ENCODE data around the gene RPP25. TPM values are rescaled to one million over a fixed set of nuclear protein-coding genes. Genes with fewer than 3 reads are reported as not detected.

RPP25 gene
- polyA plus RNA-seq, 3 donors: 1.7 to 6.7 (median 6.5) TPM

DNA sequence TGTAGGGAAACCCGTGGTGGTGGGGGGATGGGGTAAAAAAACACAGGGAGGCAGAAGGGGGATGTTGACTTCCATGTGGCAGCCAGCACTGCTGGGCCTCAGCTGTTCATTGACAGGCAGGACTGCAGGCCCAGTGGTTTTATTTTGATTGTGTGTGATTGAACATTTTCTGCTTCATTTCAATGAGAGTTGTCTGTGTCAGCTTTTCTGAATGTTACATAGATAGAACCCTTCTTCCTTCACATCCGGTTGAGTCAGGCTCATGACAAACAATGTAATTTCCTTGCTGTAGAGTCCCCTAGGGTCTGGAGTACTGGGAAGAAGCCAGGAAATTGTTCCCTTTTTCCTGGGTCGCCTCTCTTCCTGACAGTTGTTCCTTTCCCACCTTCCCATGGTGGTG is 8.2 kb upstream of the RPP25 start:
- Histone ChIP-seq H3K27me3 (ENCODE audit: control insufficient read depth in 2 of 2, insufficient read depth in 2 of 2, low read length in 2 of 2) (peaks cover 16 to 31% of the 10 kb centered on the region in 2 donors), H3K79me2 (ENCODE audit: insufficient read depth, low read length) (no peaks in the 10 kb centered on the region), H3K9me3 (replicated peaks in 1 of 2; ENCODE audit: control insufficient read depth in 1 of 2, insufficient read depth in 1 of 2, low read length in 2 of 2) (peaks cover 0 to 3% of the 10 kb centered on the region in 2 donors), H3K4me1 (ENCODE audit: control insufficient read depth in 1 of 2, insufficient read depth in 2 of 2, low read length in 2 of 2) (no peaks in the 10 kb centered on the region), H3K27ac (ENCODE audit: low read depth in 1 of 2, low read length in 2 of 2) (no peak overlapping the region), H3K4me2 (replicated peaks; ENCODE audit: extremely low read depth, low read length, poor library complexity, severe bottlenecking) (no peak overlapping the region), H2AFZ (ENCODE audit: insufficient read depth, low read depth, low read length, poor library complexity, severe bottlenecking) (no peak overlapping the region), H3K36me3 (replicated peaks in 1 of 2; ENCODE audit: control insufficient read depth in 1 of 2, insufficient read depth in 2 of 2, low read length in 2 of 2) (no peaks in the 10 kb centered on the region), H3K4me3 (replicated peaks in 1 of 3; ENCODE audit: low read depth in 2 of 3, low read length in 3 of 3) (no peak overlapping the region), H3K9ac (ENCODE audit: insufficient read depth, low read length, poor library complexity, severe bottlenecking) (no peak overlapping the region), H4K20me1 (ENCODE audit: insufficient read depth, low read length) (no peaks in the 10 kb centered on the region)
- intact Hi-C loops (cut with micrococcal nuclease): loop anchor here in 1 of 2 donors (5.0 kb wide), 1 partner anchor 343 kb away; no protein-coding TSS in a partner anchor
- Mint-ChIP-seq H3K27ac (no peak overlapping the region), H3K27me3 (ENCODE audit: low read depth in 3 of 3) (peaks cover 27 to 38% (median 35%) of the 10 kb centered on the region in 3 donors), H3K4me3 (no peak overlapping the region), H3K9me3 (peaks cover 0 to under 1% (median 0%) of the 10 kb centered on the region in 7 donors), H3K4me1 (no peaks in the 10 kb centered on the region), H3K36me3 (no peaks in the 10 kb centered on the region)
- TF ChIP-seq CTCF (IDR thresholded peaks at IDR 0.05): no peak
- WGBS (ENCODE audit: insufficient coverage): no CpG with 5 or more reads among the region's 3 CpGs
- no peak for DNase-seq

- TF ChIP-seq CTCF (IDR thresholded peaks at IDR 0.05): no peak
- peaks cover 10 to 11% of the 10 kb centered on the region in 2 donors for H3K4me1 ChIP-seq (ENCODE audit: control insufficient read depth in 1 of 2, insufficient read depth in 2 of 2, low read length in 2 of 2)
- DNase-seq: no peak
- H3K79me2 ChIP-seq (ENCODE audit: insufficient read depth, low read length): no peaks in the 10 kb centered on the region
- peaks cover 43 to 54% (median 50%) of the 10 kb centered on the region in 3 donors for H3K27me3 Mint-ChIP-seq (ENCODE audit: low read depth in 3 of 3)
- peaks cover 0 to 8% of the 10 kb centered on the region in 2 donors for H3K9me3 ChIP-seq (replicated peaks in 1 of 2; ENCODE audit: control insufficient read depth in 1 of 2, insufficient read depth in 1 of 2, low read length in 2 of 2)
- H3K9me3 Mint-ChIP-seq: peaks cover 0 to 11% (median 6%) of the 10 kb centered on the region in 7 donors
- no peak overlapping the region for H3K9ac ChIP-seq (ENCODE audit: insufficient read depth, low read length, poor library complexity, severe bottlenecking)
- H3K4me3 ChIP-seq (replicated peaks in 1 of 3; ENCODE audit: low read depth in 2 of 3, low read length in 3 of 3): no peak overlapping the region
- H2AFZ ChIP-seq (ENCODE audit: insufficient read depth, low read depth, low read length, poor library complexity, severe bottlenecking): no peak overlapping the region
- no peaks in the 10 kb centered on the region for H4K20me1 ChIP-seq (ENCODE audit: insufficient read depth, low read length)
- 100% methylated on average over 1 of the region's 4 CpGs for whole genome bisulfite sequencing (ENCODE audit: insufficient coverage)
- H3K4me2 ChIP-seq (replicated peaks; ENCODE audit: extremely low read depth, low read length, poor library complexity, severe bottlenecking): no peak overlapping the region
- H3K36me3 ChIP-seq (replicated peaks in 1 of 2; ENCODE audit: control insufficient read depth in 1 of 2, insufficient read depth in 2 of 2, low read length in 2 of 2): no peaks in the 10 kb centered on the region
- intact Hi-C loops (cut with micrococcal nuclease): no loop called here
- no peak overlapping the region for H3K4me3 Mint-ChIP-seq
- peaks cover 5 to 6% of the 10 kb centered on the region in 2 donors for H3K36me3 Mint-ChIP-seq
- H3K4me1 Mint-ChIP-seq: peaks cover 14% of the 10 kb centered on the region
- no peak overlapping the region for H3K27ac Mint-ChIP-seq
- no peak overlapping the region for H3K27ac ChIP-seq (ENCODE audit: low read depth in 1 of 2, low read length in 2 of 2)
- H3K27me3 ChIP-seq (ENCODE audit: control insufficient read depth in 2 of 2, insufficient read depth in 2 of 2, low read length in 2 of 2): peaks cover 32 to 47% of the 10 kb centered on the region in 2 donors
Measured at GRCh38 chr15:74963213-74963612, 6.6 kb upstream of the RPP25 start.

Measured in CD14-positive monocyte (primary cell).